DMS153 treated with DMSO at 0.1 percent for 48 hours (cell line): ENCODE measurements around the gene TNS1.

Experiments
- DNase-seq: peaks from one replicate; lab custom pipeline; 2025; ENCODE audit not compliant: unreplicated experiment; lab: John Stamatoyannopoulos, UW

The TNS1 gene

DNA sequence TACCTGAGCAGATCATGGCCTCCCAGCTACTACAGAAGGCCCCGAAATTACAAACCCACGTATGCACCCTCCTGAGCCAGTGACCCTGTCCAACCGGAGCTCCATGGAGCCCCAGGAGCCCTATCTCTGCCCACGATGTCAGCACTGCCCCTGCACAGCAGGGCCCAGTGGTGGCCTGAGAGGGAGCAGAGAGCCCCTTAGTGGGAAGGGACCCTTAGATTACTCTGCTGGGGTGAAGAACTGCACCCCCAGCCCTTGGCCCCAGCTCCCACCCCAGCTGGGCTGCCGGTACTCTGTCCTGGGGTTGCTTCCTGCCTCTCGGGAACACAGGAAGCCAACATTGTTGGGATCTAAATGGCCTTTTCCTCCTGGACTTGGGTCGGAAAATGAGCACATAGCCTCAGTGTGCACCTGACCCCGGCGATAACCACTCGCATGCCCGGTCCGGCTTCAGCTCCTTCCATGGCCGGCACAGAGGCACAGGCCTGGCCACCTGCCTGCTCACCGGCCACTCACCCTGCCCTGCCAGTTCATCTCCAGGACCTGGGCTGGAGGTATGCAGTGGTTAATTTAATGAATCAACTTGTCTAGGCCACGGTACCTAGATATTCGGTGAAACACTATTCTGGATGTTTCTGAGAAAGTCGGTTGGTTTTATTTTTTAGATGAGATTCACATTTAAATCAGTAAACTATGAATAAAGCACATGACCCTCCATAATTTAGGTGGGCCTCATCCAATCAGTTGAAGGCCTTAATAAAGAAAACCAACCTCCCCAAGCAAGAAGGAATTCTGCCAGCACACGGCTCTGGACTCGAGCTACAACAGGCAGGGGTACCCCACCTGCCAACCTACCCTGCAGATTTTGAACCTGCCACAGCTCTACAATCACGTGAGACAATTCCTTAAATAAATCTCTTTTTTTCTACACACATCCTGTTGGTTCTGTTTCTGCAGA is 19.2 kb downstream of the TNS1 start:
- DNase-seq, result no peak

DNA sequence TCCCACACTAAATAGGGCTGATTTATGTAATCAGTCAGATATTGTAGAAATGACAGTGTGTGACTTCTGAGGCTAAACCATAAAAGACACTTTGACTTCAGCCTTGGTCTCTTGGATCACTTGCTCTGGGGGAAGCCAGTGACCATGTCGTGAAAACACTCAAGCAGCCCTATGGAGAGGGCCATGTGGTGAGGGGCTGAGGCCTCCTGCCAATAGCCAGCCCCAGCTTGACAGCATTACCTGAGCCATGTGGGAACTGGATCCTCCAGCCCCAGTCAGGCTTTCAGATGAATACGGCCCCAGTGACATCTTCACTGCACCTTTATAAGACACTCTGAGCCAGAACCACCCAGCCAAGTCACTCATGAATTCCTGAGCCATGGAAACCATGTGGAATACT is 20.8 kb downstream of the TNS1 start:
- no peak for DNase-seq

DNA sequence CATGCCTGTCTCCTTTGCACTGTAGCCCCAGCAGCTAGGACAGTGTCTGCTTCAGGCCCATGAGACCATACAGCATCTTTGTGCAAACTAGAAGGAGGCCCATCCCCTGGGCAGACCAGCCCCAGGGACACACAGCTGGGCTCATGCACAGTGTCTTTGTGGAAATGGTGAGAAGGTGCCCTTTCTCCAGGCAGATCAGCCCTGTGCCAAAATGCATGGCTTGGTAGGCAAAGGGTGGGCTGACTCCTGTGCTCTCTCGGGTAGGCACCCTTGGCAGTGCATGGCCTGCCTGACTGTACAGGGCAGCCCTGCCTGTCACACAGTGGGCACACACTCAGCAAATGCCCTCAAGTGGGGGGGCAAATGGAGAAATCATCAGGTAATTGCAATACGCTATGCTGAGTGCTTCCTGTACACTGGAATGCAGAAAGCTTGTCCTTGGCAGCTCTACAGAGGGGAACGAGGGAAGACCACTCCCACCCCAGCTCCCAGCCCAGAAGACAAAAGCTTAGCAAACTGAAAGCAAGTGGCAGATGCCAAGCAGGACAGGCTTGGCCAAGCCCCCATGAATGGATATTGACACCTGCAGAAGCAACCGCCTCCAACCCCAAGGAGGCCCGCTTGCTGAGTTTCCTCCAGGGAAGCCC is 21.6 kb downstream of the TNS1 start:
- no peak for DNase-seq

DNA sequence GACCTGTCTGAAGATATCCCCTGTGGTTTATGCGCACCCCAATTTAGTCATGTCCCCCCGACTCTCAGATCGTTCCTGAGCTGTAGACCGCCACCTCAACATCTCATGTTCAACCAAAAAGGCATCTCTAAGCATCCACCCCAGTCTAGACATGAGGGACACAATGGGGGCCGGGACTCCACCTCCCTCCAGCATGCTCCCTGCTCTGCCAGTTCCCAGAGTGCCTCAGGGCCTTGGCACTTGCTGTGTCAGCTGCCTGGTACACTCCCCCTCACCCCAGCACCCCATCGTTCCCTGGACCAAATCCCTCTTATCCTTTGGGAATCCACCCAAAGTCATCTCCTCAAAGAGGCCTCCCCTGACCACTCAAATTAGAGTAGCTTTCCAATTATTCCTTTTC is 22.2 kb downstream of the TNS1 start:
- DNase-seq, result no peak

DNA sequence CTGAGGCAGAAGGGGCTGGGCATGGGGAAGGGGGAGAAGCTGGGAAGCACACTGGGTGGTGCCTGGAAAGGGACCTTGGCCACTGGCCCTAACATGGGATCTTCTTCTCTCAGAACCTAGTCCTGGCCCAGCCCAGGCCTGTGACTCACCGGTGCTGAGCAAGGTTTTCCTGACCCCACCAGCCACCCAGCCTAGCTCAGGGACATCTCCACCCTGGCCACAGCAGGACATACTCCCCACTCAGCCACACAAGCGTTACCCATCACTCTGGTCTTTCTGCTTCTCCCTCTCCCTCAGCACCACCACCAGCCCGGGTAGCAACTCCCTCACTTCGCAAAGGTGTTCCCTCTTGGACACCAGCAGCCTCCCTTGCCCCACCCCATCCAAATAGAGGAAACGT is 22.8 kb downstream of the TNS1 start:
- DNase-seq, result no peak

DNA sequence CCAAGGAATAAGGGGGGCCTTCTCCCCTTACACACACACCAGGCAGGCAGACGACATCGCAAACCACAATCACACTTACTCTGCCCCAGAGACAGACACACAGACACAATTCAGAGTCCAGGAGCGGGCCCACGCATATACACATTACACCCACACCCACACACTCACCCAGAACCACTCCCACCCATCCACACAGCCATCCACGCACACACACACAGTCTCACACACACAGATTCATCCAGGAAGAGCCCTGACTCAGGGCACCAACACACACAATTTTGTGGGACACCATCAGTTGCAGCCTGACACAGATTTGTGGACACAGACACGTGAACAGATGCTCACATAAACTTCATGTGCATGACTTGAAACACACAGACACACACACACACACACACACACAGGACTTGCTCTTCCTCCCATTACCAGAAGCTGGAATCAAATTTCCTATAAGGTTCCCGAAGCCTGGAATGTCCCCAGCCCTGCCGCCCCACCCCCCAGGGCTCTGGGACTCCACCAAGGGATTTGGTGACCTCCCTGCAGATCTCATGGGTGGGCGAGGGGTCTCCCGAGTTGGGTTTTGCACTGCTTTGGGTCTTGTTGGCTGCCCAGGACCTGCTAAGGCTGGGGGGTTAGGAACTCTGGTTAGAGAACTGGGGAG is 23.5 kb downstream of the TNS1 start:
- no peak for DNase-seq

DNA sequence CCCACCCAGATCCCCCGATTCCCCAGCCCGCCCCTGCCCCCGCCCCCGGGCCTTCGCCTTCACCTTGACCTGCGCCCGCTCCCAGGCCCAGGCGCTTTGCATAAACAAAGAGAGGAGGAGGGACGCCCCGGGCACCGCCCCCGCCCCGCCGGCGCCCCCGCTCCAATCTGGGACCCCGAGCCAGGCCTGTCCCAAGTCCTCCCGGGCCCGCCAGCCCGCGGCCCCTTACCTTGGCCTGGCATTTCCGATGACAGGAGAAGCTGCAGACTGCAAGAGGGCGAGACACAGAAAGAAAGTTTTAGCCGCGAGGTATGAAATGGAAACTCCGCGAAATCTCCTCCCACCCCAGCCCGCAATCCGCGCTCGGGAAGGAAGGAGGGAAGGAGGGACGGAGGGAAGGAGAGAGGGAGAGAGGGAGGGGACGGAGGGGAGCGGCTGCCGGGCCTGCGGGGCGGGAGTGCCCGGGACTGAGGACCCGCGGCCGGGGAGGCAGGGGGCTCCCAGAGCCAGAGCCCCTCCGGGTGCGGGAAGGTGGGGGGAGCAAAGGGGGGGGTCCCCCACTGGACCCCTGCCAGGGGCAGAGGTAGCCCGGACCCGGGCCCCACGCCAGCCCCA is 24.2 kb downstream of the TNS1 start:
- no peak for DNase-seq

DNA sequence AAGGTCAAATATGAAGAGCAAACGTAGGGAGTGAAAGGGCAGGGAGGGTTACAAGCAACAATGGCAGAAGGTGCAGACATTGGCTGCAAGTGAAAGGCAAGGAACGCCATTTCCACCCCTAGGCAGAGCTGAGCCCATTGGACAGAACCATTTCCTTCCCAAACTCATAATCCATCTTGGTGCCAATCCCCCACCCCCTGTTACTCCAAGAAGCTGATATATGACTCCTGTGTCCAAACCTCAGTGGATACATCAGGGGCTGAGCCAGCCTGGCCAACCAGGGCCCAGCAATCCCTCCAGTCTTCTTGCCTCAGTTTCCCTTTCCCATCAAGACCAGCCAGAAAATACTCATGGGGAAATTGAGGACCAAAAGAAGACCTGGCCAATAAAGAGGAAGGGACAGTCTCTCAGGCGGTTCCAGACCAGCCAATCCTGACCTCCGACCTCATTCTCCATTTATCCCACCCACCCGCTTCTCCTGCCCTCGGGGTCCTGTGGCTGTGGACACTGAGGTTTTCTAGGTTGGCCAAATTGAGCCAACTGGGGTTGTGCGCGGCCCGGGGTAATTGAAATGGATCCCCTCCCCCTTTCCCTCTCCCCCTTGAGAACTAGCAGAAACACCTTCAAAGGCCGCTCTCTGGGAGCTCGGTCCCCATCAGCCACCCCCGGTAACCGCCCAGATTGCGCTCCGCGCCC is 24.8 kb downstream of the TNS1 start:
- no peak for DNase-seq

DNA sequence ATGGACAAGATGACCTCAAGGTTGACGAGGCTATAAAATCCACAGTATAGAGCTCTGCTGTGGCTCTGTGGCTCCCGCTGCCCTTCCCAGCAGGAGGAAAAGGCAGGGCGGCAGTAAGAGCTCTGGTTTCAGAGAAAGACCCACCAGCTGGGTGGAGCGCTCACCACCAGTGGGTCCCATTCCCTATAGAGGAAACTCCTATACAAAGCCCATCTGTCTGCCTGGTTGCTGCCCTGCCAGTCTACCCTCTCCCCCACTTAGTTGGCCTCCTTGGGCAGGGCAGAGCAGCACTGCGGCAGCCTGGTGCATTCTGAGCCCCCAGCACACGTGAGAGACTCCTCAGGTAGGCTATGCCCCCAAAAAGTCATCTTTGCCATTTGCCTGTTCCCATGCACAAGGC is 26.5 kb downstream of the TNS1 start:
- no peak for DNase-seq

DNA sequence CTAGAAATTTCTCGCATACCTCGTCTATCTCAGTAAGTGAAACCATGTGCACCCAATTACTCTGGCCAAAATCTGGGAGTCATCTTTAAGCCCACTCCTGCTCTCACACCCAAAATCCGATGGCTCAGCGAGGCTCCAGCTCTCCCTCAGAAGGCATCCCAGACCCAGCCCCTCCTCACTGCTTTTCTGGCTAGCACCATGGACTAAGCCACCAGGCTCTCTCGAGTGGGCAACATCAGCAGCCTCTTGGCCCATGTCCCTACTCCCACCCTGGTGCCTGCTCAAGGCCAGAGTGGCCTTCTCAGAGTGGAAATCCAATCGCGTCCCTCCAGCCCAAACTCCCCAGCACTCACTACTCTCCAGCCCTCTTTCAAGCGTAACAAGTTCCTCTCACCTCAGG is 27.2 kb downstream of the TNS1 start:
- no peak for DNase-seq

DNA sequence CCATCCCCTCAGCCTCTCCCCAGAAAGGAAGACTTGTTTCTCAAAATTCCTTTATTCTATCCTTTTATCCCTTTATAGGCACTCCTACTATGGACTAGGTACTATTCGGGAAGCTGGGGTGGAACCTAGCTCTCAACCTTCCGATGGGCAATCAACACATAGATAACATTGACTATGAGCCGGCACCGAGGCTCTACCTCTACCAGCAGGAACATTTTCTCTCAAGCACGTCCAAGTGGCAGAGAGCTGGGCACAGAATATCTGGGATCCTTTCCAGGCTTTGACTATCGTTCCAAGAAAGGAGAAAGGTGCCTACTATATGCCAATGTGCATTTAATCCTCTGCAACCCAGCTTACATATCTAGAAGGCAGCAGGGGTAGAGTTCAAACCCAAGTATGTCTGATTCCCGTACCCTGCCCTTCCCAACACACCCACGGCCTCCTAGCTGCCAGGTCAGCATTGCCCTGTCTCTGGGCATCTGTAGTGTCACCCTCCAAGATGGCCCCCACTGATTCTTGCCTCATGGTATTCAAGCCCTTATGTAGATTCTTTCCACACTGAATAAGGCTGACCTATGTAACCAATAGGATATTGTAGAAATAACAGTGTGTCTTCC is 28.3 kb downstream of the TNS1 start:
- no peak for DNase-seq

DNA sequence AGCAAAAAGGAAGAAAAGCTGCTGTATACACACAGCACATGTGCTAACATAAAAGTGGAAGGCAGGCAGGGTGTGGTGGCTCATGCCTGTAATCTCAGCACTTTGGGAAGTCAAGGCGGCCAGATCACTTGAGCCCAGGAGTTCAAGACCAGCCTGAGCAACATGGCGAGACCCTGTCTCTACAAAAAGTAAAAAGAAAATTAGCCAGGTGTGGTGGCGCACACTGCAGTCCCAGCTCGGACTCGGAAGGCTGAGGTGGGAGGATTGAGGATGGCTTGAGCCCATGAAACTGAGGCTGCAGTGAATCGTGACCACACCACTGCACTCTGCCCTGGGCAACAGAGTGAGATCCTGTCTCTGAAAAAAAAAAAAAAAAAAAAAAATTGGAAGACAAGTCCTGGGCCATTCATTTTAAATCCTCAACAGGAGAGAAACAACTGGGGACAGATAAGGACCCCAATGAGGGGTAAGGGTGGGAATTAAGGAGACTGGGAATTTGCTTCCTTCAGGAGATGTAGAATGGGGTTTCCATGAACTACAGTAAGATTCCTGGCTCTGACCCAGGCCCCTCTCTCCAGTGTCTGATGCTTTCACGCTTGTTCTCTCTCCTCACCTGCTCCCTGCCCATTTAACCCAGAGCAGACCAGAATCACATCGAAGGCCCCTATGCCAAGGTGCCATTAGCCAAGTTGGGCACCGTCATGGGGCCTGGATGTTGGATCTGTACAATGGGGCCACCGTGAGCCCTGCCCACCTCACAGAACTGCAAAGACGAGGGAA is 29.6 kb downstream of the TNS1 start:
- DNase-seq, result no peak

DNA sequence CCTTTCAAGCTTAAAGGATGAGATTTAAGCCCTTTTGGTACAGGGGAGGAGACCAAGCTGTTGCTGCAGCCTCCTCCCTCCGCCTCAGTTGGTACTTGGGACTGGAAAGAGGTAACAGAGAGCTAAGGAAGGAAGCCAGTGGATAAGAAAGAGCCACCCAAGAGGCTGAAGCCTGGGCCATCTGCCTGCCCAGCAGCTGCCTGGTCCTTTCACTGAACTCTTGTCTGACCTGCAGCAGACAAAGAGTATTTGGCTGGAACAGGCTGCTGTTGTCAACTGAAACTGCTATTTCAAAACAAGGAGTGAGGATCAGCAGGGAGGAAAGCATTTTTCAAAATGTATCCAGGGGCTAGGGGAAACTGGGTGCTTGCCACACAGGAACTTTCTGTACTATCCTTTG is 30.3 kb downstream of the TNS1 start:
- no peak for DNase-seq

DNA sequence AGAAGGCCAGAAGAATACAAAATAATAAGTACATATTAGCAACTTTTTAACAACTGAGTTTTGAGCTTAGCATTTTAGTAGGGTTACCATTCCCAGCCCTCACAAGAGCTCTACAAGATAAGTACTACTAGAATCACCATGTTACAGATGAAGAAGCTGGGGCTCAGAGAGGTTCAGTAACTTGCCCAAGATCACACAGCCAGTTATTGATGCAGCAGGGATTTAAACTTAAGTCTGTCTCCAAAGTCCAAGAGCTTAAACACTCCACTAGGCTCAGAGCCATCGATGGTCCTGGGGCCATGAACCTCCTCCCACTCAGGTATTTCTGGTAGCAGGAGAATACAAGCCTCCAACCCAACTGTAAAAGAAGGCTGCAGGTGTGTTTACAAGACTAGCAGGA is 30.8 kb downstream of the TNS1 start:
- no peak for DNase-seq

DNA sequence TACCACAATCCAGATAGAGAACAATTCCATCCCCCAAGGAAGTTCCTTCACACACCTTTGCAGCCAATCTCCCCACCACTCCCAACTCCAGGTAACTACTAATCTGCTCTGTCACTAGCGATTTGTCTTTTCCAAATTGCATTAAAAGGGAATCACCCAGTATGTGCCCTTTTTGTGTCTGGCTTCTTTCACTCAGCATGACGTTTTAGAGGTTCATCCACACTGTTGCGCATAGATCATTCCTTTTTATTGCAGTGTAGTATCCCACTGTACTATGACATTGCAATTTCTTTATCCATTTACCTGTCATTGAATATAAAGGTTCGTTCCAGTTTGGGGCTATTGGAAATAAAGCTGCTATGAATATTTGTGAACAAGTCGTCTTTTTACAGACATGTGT is 31.6 kb downstream of the TNS1 start:
- no peak for DNase-seq

DNA sequence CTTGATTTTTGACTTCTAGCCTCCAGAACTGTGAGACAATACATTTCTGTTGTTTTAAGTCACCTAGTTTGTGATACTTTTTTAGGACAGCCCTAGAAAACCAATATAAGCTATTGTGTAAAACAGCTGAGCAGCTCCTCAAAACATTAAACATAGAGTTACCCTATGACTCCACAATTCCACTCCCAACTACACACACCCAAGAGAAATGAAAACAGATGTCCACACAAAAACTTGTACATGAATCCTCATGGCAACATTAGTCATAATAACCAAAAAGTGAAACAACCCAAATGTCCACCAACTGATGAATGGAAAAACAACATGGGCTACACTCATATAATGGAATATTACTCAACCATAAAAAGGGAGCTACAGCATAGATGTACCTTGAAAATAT is 32.6 kb downstream of the TNS1 start:
- DNase-seq, result no peak

DNA sequence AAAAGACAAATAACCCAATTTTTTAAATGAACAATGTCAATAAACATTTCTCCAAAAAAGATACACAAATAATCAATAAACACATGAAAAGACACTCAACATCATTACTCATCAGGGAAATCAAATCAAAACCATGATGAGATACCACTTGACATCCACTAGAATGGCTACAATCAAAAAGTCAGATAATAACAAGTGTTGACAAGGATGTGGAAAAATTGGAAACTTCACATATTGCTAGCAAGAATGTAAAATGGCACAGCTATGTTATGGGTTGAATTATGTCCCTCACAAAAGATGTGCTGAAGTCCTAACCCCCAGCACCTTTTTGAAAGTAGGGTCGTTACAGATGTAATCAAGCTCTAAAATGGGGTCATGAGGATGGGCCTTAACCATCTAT is 33.2 kb downstream of the TNS1 start:
- no peak for DNase-seq

DNA sequence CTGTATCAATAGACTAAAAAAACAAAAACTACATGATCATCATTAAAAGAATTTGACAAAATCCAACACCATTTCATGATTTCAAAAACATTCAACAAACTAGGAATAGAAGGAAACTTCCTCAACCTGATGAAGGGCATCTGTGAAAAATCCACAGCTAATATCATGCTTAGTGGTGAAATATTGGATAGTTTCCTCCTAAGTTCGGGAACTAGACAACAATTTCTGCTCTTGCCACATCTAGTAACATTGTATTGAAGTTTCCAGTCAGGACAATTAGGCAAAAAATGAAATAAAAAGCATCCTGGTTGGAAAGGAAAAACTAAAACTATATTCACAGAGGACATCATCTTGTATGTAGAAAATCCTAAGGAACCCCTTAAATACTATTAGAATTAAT is 34.8 kb downstream of the TNS1 start:
- DNase-seq, result no peak

DNA sequence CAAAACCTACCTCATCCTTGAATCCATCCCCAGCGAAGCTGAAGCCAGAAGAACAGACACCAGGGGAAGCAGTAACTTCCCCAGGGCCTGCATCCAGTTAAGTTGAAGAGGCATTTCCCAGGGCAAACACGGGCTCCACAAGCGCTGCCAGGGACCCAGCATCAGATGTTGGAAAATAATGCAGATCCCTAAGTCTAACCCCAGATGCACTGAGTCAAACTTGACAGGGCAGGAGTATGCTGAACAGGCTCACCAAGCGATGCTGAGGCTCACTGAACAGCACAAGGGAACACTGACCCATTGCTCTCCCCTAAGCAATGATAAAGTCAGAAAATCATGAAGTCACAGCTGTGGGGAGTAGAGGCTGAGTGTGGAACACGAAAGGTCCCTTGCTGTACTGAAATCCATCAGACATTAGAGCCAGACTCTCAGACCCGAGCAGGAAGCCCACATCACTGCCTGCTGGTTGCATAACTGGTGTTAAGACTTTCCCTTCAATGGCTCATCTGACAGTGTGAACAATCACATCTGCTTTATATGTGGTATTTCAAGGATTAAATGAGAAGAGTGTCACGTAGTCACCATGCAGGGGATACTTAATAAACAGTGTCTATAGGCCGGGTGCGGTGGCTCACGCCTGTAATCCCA is 36.2 kb downstream of the TNS1 start:
- no peak for DNase-seq
